Measurements from ENCODE around the gene AUTS2.

AUTS2 gene

GRCh38 chr7:69768986-69769595 lies 170.8 kb downstream of the AUTS2 start:
- Histone ChIP-seq H4K20me1 (ENCODE audit: low read depth, low read length) (peaks cover 3% of the 10 kb centered on the region; the same call in 1 of the 2 replicates), H3K79me2 (ENCODE audit: insufficient read depth, low read length) (peaks cover 20% of the 10 kb centered on the region; the same call in 1 of the 2 replicates), H3K4me3 (ENCODE audit: insufficient read depth, low read length, poor library complexity, severe bottlenecking) (no peak overlapping the region), H3K27me3 (ENCODE audit: low read length) (no peaks in the 10 kb centered on the region), H3K9me3 (ENCODE audit: insufficient read depth, low read length) (no peaks in the 10 kb centered on the region), H3K9ac (ENCODE audit: low read length) (no peak overlapping the region), H3K36me3 (ENCODE audit: low read length) (no peaks in the 10 kb centered on the region), H2AFZ (ENCODE audit: low read depth, low read length, severe bottlenecking) (no peak overlapping the region), H3K9me2 (replicated peaks; ENCODE audit: insufficient read depth, low read length) (no peaks in the 10 kb centered on the region), H3K27ac (ENCODE audit: low read depth, low read length) (no peak overlapping the region), H3K4me2 (ENCODE audit: low read depth, low read length, poor library complexity, severe bottlenecking) (no peak overlapping the region), H3F3A (ENCODE audit: insufficient read depth) (no peaks in the 10 kb centered on the region)
- TF ChIP-seq EZH2phosphoT487 (conservative IDR thresholded peaks at IDR 0.05; ENCODE audit: low read length) (no peak), CTCF (IDR thresholded peaks at IDR 0.05; ENCODE audit: insufficient read depth, low read length, poor library complexity, severe bottlenecking) (no peak)

GRCh38 chr7:69769826-69770225 lies 171.6 kb downstream of the AUTS2 start:
- Histone ChIP-seq H2AFZ (ENCODE audit: low read depth, low read length, severe bottlenecking) (no peak overlapping the region), H3K9ac (ENCODE audit: low read length) (no peak overlapping the region), H3K79me2 (ENCODE audit: insufficient read depth, low read length) (peaks cover 20% of the 10 kb centered on the region; the same call in 1 of the 2 replicates), H3K4me3 (ENCODE audit: insufficient read depth, low read length, poor library complexity, severe bottlenecking) (no peak overlapping the region), H3K27ac (ENCODE audit: low read depth, low read length) (no peak overlapping the region), H3K4me2 (ENCODE audit: low read depth, low read length, poor library complexity, severe bottlenecking) (no peak overlapping the region), H3F3A (ENCODE audit: insufficient read depth) (no peaks in the 10 kb centered on the region), H3K27me3 (ENCODE audit: low read length) (no peaks in the 10 kb centered on the region), H3K36me3 (ENCODE audit: low read length) (no peaks in the 10 kb centered on the region), H4K20me1 (ENCODE audit: low read depth, low read length) (peaks cover 3% of the 10 kb centered on the region; the same call in 1 of the 2 replicates), H3K9me2 (replicated peaks; ENCODE audit: insufficient read depth, low read length) (no peaks in the 10 kb centered on the region), H3K9me3 (ENCODE audit: insufficient read depth, low read length) (no peaks in the 10 kb centered on the region)
- TF ChIP-seq CTCF (IDR thresholded peaks at IDR 0.05; ENCODE audit: insufficient read depth, low read length, poor library complexity, severe bottlenecking) (no peak), EZH2phosphoT487 (conservative IDR thresholded peaks at IDR 0.05; ENCODE audit: low read length) (no peak)

GRCh38 chr7:69770613-69771012 lies 172.3 kb downstream of the AUTS2 start:
- Histone ChIP-seq H3K27ac (ENCODE audit: low read depth, low read length) (no peak overlapping the region), H3K9ac (ENCODE audit: low read length) (no peak overlapping the region), H3F3A (ENCODE audit: insufficient read depth) (no peaks in the 10 kb centered on the region), H3K4me2 (ENCODE audit: low read depth, low read length, poor library complexity, severe bottlenecking) (no peak overlapping the region), H3K79me2 (ENCODE audit: insufficient read depth, low read length) (peaks cover 26% of the 10 kb centered on the region; the same call in 1 of the 2 replicates), H4K20me1 (ENCODE audit: low read depth, low read length) (peaks cover 6% of the 10 kb centered on the region; the same call in 1 of the 2 replicates), H3K9me2 (replicated peaks; ENCODE audit: insufficient read depth, low read length) (no peaks in the 10 kb centered on the region), H3K4me3 (ENCODE audit: insufficient read depth, low read length, poor library complexity, severe bottlenecking) (no peak overlapping the region), H2AFZ (ENCODE audit: low read depth, low read length, severe bottlenecking) (no peak overlapping the region), H3K27me3 (ENCODE audit: low read length) (no peaks in the 10 kb centered on the region), H3K36me3 (ENCODE audit: low read length) (no peaks in the 10 kb centered on the region), H3K9me3 (ENCODE audit: insufficient read depth, low read length) (no peaks in the 10 kb centered on the region)
- TF ChIP-seq CTCF (IDR thresholded peaks at IDR 0.05; ENCODE audit: insufficient read depth, low read length, poor library complexity, severe bottlenecking) (no peak), EZH2phosphoT487 (conservative IDR thresholded peaks at IDR 0.05; ENCODE audit: low read length) (no peak)

Measured in SU-DHL-6 (cell line).